ENCODE data around the gene PAOX.
A peak's percentile ranks its signal among the peaks of the same experiment; 100 is the strongest.
"Not testable (repeated sequence)": the region's sequence is repeated elsewhere in the genome, so short reads cannot be mapped to it uniquely, and the experiment has no call there.

Gene PAOX

DNA sequence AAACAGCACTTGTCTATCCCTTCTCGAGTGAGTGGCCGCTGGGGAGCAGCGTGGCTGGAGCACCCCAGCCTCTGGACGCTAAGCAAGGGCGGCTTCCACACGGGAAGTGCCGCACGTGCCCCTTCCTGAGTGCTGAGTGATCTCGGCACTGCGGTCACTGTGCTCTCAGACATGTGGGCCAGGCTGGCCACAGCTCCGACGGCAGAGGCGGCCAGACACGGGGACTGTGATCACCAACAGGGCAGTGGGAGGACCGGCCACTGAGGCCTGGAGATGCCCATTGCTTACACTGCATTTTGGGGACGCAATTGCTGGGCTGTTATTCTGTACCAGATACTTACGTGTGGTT, 13.0 kb upstream of the PAOX start:
- FAIRE-seq (no peak), DNase-seq (ENCODE audit: insufficient read length, low spot score) (no peak)
- no peak for TF ChIP-seq CTCF (IDR thresholded peaks at IDR 0.05; ENCODE audit: insufficient read depth, missing control alignments)

DNA sequence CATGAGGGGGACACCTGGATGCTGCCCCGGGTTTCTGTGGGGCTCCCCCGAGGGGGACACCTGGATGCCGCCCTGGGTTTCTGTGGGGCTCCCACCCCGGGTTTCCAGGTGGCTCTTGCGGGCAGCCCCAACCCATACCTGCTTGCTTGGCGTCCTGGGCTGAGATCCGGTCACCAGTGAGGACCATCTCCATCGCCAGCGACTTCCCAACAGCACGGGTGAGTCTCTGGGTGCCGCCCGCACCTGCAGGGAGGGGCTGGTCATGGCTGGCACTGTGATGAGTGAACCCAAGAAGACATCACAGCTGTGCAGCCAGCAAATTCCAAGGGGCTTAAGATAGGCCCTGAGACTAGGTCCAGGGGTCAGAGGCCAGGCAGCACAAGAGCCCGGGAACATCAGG, 12.3 kb upstream of the PAOX start:
- TF ChIP-seq CTCF (IDR thresholded peaks at IDR 0.05; ENCODE audit: insufficient read depth, missing control alignments) = no peak

GRCh38 chr10:133367461-133367860, 11.6 kb upstream of the PAOX start:
- DNase-seq (ENCODE audit: insufficient read length, low spot score); FAIRE-seq: not testable (repeated sequence)

More for the DNA sequence above, 12.3 kb upstream of the PAOX start:
- FAIRE-seq = no peak
- no peak for DNase-seq (ENCODE audit: insufficient read length, low spot score)

DNA sequence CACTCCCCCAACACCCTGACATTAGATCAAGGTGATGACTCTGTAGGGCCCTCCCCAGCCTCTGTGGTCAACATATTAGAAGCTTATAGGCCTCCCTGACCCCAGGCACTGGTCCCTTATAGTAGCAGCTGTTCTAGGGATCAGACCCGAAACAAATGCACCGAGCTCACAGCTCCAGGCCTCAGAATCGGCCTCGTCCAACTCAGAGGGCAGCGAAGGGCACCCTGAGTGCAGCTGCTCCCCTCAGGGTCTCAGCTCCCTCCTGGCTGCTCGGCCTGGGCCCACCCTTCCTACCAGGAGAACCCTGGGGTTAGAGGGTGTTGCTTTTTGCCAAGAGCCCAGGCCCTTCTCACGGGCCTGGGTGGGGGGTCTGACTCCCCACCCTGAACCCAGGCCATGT, 10.9 kb upstream of the PAOX start:
- TF ChIP-seq CTCF (IDR thresholded peaks at IDR 0.05; ENCODE audit: insufficient read depth, missing control alignments) = no peak
- FAIRE-seq (no peak), DNase-seq (ENCODE audit: insufficient read length, low spot score) (no peak)

DNA sequence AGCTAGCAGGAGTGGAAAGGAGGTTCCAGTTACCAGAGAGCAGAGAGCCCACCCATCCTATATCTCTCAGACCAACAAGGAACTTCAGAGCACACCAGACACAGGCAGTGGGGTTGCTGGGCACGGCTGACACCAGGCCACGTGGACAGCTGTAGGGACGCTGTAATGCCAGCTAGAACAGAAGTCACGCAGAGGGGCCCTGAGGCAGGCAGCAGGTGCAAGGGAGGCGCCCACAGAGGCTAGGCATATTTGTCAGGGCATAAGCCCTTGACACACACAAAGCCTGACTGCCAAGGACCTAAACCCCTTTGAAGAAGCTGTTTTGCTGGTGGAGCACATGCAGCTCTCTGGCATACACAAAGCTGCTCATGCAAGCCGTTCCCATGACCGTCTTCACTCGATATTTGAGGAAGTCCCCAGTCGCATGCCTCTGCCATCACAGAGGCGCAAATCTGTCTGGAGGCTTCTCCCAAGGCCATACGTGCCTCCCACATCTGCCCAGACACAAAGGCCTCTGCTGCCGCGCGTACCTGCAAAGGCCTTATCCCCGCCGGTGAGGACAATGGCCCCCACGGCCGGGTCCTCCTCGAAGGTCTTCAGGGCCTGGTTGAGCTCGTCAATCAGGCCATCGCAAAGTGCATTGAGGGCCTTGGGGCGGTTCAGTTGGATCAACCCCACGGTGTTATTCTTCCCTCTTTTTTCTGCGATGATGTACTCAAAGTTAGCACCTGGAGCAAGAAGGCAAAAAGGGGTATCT, 8.9 kb upstream of the PAOX start:
- no peak for TF ChIP-seq CTCF (IDR thresholded peaks at IDR 0.05; ENCODE audit: insufficient read depth, missing control alignments)
- FAIRE-seq = no peak
- DNase-seq (ENCODE audit: insufficient read length, low spot score) = no peak

DNA sequence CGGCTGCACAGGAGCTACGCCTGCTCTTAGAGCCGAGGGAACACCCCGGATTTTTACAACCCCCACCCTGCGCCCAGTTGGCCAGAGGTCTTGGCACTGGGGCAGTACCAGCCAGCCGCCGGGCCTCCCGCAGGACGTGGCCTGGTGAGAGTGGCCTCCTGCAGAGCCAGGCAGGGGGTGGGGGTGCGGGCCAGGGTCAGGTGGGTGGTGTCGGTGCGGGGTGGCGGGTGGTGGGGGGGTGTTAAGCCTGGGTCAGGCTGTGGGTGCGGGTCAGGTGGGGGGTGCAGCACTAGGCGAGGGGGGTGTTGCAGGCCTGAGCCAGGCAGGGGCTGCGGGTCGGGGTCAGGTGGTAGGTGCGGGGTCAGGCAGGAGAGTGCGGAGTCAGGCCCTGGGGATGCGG, 6.6 kb upstream of the PAOX start:
- FAIRE-seq (no peak), DNase-seq (ENCODE audit: insufficient read length, low spot score) (no peak)
- no peak for TF ChIP-seq CTCF (IDR thresholded peaks at IDR 0.05; ENCODE audit: insufficient read depth, missing control alignments)

- TF ChIP-seq CTCF (IDR thresholded peaks at IDR 0.05; ENCODE audit: insufficient read depth, missing control alignments) = no peak
- FAIRE-seq (no peak), DNase-seq (ENCODE audit: insufficient read length, low spot score) (peak; percentile 95)
These were observed 5.6 kb upstream of the PAOX start, which contains the start of gene ECHS1 for GRCh38 chr10:133373174-133374090. Gene ECHS1 (minus strand): TSS chr10:133373354. CDS start chr10:133373333, 21 bp downstream.

Measured in D721Med (cell line).